HG02938 (cell line): ENCODE results near the gene ATP10B.
"Not testable (repeated sequence)": the region's sequence is repeated elsewhere in the genome, so short reads cannot be mapped to it uniquely, and the experiment has no call there.

Experiments used
- ATAC-seq: cut with Tn5 transposase; IDR thresholded peaks from one replicate; pipeline ENCODE4 v1.9.1; 2021; ENCODE audit warnings: mild to moderate bottlenecking, moderate library complexity; ENCODE audit not compliant: unreplicated experiment

The ATP10B gene

DNA sequence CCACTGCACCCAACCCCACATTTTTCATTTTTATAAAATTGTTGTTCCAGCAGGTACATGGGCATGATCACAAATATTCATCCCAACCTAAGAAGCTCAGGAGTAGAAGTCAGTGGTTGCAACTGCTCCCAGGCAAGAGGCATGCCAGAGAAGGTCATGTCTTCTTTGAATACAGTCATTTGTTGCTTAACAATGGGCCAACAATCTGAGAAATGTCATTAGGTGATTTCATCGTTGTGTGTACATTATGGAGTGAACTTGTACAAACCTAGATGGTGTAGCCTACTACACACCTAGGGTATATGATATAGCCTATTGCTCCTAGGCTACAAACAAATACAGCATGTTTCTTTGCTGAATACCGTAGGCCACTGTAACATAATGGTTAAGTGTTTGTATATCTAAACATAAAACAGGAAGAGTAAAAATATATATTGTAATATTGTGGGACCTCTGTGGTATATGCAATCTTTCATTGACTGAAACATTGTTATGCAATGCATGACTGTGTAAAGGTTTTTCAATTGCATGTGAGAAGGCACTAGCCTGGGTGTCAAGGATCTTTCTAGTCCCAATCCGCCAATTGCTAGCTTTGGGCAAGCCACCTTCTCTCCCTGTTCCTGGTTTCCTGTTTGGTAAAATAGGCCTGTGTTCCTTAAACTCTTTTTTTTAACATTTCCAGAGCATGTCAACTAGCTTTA is 27.6 kb downstream of the ATP10B start:
- ATAC-seq = no peak

DNA sequence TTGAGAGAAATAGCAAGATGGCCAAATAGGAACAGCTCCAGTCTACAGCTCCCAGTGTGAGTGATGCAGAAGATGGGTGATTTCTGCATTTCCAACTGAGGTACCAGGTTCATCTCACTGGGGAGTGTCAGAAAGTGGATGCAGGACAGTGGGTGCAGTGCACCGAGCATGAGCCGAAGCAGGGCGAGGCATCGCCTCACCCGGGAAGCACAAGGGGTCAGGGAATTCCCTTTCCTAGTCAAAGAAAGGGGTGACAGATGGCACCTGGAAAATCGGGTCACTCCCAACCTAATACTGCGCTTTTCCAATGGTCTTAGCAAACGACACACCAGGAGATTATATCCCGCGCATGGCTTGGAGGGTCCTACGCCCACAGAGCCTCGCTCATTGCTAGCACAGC is 39.0 kb downstream of the ATP10B start:
- ATAC-seq = not testable (repeated sequence)

DNA sequence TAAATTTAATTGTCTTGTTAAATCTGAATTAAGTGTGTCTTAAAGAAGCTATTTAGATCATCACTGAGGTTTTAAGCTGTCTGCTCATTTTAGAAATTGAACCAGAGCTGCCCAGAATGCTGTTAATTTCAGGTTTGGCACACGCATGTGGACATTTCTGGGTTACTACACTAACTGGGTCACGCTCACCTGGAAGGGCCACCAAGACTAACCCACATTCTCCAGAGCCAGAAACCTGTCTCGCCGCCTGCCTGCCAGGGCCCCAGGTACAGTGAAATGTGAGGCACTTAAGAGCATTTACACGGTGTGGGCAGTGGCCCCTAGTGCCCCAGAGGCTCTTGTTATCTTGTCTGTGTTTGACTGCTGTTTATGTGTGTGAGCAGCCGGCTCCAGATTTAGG is 46.6 kb downstream of the ATP10B start:
- no peak for ATAC-seq

DNA sequence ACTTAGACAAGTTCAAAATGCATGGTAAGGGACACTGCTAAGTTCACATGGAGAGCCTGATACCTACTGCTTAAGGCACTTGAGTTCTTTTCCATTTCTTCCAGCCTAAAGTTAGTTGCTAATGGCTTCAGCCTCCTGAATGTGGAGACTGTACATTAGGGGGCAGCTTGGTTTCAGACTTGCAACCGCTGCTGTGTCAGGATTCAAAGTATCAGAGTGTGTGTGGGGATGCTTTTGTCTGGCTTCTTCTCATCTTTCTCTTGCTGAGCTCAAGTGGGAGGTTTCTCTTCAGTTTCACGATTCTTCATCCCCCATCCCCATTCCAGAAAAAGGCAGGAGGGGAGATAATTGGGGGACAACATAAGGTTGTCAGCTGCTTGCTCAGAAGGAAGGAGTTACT is 49.4 kb downstream of the ATP10B start:
- no peak for ATAC-seq

DNA sequence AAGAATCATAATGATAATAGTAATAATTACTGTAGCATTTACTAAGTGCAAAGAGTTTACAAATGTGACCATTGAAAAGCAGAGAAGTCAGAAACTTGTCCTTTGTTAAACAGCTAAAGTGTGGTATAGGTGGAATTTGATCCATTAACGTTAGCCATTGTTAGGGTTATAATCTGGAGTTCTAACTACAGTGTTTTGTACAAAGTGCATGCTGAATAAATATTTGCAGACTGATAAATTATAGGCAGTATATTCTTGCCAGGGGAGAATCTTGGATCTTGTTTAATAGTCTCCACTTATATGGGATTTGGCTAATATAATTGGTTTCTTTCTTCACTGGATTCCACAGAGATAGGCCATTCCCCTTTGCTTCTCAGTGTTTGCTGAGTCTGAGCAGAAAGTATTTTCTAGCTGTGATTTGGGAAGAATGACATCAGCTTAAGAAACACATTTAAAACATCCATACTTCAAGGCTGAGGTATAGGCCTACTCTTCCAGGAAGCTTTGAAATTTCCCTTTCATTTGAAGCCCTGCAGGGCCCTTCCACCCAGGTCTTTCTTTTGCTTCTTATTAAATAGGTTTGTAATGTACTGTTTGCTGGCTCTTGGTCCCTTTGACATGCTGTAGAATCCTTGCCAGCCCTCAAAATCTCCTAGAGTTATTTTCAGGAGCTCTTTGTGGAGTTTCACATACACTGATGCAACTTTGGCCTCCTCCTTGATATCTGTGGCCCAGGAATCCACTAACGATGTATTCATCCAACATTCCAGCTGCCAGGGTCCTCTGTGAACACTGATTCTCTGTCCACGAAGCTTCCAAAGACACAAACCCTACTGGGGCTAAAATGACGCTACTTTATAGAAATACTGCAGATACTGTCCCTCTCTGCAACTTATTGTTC is 51.4 kb downstream of the ATP10B start:
- ATAC-seq = no peak

DNA sequence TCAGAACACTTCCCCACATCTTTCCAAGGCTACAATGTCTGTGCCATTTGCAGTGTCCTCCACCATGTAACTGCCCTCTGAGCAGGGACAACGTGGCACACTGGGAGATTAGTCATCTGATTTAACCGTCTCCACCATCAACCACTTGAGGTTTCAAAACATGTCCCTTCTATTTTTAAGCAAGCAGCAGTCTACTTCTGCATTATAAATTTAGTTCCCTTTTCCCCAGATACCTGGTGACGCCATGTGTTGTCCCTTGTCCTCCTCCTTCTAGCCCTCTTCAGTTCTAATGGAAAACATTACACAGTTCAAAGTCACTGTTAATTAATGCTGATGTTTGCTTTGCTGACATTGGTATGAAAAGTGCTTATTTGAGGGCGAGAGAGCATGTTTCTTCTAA is 52.8 kb downstream of the ATP10B start:
- peak; percentile 74 for ATAC-seq

DNA sequence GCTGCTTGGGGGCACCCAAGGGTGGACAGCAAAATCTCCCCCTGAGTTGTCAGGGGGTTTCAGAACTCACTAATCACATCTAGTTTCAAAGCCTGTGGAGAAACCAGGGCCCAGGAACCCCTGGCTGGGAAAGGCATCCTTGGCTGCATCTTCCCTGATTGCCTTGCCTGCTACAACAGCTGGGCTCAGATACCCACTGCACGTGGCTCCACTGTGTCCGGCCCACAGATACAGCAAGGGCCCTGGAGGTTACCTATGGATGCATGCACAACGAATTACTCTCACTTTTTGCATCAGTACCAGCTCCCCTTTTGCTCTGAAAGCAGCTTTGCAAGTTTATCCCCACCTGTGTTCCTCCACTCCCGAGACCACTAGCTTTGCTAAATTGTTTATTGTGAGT is 55.0 kb downstream of the ATP10B start:
- ATAC-seq = no peak

DNA sequence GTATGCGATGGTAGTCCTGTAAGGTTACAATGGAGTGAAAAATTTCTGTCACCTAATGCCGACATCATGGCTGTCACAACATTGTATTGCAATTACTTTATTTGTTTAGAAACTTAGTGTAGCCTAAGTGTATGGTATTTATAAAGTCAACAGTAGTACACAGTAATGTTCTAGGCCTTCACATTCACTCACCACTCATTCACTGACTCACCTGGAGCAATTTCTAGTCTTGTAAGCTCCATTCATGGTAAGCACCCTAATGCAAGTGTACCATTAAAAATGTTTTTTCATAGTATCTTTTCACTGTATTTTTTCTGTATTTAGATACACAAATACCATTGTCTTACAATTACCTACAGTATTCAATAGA is 58.5 kb downstream of the ATP10B start:
- no peak for ATAC-seq

DNA sequence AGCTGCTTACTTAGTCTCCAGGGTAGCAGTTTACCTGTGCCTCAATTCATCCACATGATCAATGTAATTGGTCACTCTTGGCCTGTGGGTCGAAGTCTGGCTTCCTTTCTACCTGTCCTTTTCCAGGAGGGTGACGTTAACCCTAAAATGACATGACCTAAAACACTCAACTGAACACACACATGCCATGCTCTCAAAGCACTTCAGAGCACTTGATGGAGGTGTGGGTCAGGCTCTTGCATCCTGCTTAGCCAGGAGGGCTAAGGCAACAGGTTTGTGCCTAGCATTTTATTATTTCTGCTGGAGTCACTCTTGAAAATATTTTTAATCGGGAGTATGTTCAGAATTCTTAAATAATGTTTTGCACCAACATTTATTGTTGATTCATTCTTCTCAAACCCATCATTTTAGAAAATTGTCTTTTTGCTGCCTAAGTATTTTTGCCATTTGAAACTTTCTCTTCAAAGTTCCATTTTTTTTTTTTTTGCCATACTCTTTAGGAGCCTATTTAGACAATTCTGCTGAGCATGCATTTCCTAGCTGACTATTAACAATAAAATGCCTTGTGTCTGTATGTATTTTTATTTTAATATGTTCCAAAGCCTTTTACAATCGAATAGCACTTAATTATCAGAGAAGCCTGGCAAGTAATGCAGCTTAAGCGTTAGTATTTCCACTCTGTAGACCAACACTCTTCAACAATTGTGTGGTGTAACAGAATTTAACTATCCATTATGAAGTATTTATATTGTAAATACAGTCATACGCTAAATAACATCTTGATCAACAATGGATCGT is 59.1 kb downstream of the ATP10B start:
- ATAC-seq = no peak

DNA sequence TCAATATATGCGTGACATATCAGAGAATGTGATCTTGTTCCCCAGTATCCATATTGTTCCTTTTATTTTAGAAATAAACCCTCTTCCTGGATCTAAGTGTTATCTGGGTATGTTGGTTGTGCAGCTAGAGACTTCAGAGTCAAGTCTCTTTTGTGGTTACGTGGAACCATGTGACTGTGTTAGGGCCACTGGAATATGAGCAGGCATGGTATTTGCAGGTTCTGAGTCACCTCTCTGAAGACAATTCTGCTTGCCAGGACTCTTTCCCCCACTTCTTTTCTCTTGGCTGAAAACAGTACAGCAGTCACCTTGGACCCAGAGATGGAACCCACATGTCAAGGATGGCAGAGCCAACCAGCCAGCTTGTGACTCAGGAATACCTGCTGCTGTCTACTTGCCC is 59.7 kb downstream of the ATP10B start:
- ATAC-seq = no peak

DNA sequence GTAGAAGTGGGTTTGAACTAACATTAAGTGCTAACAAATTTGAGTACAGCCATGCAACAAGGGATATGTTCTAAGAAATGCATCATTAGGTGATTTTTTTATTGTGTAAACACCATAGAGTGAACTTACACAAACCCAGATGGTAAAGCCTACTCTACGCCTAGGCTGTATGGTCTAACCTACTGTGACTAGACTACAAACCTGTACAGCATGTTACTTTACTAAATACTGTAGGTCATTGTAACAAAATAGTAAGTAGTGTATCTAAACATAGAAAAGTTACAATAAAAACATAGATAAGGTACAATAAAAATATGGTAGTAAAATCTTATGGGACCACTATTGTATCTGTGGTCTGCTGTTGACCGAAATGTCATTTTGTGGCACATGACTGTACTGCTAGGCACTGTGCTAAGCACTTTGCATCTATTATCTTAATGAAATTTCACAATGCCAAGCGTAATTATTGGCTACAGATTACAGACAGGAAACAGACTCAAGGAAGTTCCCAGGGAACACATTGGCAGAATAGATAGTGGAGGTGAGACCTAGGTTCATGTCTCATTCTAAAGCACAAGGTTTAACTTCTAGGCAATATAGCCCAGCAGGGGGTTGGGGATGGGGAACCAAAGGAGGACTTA is 62.7 kb downstream of the ATP10B start:
- ATAC-seq = no peak

DNA sequence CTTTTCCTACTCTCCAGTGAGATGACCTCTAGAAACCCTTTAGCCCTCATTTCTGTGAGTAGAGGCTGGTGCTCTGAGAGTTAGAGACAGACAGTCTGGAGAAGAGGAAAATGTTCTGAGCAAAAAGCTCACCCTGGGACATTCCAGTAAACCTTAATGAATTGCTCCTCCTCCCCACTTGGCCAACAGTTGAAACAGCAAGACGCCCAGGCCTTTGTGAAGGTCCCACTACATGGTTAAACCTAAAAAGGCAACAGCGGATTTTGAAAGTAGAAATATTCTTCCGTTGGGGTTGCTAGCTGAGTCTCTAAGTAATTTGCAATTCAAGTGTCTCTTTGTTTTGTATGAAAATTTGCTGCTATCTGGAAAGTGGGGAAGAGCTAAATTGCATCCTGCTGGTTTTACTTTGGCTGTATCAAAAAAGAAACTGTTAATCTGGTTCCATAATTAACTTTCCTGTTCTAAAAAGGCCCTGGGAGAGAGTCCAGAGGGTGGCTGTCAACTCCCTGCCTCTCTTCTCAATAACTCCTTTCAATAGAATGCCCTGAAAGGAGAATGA is 63.8 kb downstream of the ATP10B start:
- ATAC-seq = no peak

DNA sequence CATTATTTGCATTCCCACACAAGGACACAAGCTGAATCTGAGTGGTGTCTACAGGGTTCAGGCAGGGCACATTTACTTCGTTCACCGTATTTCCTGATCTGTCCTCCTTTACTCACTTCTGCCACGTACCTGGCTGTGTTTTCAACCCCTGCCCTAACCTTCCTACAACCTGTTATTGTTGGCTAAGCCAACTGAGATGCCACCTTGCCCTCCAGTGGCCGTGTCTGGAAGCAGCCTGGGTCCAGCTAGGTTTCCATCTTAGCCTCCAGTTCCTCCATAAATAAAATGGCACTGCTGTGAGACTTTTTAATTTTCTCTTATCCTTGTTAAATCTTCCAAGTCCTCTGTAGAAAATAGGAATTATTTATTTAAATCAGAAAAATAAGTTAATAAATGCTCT is 64.8 kb downstream of the ATP10B start:
- ATAC-seq = no peak

DNA sequence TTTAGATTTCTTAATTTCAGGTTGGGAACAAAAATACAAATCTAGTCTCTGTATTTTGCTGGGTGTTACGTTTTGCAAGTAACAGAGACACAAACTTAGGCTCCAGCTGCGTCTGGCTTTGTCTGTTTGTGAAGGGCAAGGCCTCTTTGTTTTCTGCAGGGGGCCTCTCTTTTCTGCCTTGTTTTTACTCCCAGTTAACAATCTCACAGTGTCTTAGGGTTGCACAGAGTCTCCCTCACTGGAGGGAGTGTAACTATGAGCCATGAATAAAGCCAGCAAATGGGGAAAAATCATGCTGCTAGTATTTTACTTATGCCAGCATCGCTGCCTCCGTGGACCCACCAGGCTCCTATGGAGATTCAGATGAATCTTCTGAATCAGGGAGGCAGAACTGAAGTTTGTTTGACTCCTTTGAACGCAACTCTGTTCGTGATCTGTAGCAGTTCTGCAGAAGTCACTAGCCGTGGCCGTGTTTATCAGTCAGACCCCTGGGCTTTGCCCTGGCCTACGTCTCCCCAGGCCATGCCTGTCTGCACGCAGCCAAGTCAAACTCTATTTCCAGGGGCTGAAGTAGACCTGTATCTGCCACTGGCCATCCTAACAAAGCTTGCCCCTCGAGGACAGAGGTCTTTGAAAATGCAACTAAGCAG is 77.2 kb downstream of the ATP10B start:
- no peak for ATAC-seq

DNA sequence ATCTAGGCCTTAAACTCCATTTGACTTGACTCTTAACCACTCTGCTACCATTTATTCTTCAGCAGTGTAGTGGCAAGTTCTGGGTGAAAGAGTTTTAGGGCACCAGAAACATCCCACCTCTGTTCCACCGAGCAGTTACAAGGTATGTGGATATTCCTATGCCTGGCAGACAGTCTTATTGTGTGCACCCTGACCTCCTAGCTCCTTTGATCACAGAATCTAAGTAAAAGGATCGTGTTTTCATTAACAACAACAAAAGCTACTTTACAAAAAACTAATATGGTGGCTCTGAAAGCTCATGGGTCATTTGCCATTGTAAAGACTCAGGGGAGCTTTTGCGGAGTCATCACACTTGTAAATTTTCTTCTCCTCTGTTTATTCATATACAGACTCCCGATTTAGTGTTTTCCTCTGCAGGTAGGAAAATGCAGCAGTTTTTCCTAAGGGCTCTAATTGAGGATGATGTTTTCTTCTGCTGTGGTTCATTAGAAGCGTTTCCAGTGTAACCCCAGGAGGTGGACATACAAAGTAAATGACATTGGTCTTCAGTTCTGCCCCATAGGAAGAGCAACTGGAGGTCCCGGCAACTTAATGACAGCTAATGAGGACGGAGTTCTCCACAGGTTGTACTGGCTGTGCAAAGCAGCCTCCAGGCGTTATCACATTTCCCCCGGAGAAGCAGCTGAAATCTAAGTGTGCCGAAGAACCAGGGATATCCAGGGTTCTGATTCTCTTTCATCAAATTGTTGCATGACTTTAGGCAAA is 78.2 kb downstream of the ATP10B start:
- no peak for ATAC-seq

DNA sequence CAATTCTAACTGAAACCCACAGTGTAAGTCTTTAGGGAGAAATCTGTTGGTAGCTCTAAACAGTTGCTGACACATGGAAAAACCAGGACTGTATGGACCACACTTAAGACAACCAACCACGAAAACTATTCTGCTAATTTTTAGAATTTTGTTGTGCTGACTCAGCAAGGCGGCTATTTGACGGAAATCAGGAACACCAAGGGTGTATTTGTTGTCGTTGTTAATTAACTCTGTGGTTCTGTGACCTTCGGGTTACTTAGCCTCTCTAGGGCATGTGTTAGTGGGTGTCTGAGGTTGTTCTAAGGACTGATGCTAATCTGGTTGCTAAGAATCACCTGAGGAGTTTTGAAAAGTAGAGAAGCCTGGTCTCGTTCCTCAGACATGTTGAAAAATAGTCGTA is 79.2 kb downstream of the ATP10B start:
- ATAC-seq = no peak

DNA sequence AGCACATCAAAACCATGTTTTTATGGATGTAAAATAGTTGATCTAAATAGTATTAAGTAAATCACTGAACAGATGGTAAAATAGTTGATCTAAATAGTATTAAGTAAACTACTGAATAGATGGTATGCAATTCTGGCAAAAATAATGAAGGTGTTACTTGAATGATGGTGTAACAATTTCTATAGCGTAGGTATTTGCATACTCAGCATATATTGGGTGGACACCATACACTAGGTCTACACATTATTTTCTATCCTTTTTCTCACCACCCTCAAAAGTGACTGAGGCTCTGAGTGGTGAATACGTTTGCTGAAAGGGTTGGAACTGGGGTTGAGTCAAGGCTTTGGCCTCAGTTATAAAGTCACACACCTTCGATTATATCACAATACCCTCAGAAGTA is 81.3 kb downstream of the ATP10B start:
- ATAC-seq = no peak

DNA sequence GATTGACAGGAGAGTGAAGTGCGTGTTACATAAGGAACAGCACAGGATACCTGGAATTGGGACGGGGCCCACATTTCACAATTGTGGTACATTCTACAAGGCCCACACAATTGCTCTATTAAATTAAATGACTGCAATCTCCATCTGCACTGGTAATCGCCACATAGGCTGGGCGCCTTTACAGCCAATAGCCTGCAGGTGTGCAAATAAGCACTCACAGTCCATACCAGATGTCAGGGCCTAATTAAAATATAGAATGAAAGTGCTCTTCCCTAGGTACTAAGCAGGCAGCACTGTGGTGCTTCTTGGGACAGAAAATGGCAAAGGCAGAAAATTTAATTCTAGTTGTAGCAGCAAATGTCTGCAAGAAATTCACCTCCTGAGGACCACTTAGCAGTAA is 82.7 kb downstream of the ATP10B start:
- no peak for ATAC-seq

DNA sequence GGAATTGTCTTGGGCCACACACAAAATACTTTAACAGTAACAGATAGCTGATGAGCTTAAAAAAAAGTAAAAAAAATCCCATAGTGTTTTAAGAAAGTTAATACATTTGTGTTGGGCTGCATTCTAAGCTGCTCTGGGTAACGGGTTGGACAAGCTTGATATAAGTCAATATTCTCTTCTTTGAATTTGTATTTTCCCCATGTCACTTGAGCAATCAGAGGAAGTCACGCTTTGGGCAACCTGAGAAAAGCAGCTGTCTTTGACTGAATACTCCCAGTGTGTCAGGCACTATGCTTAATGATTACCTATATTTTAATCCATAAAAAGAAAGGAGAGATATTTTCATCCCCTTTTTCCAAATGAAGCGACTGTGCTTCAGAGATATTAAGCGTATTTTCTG is 84.9 kb downstream of the ATP10B start:
- no peak for ATAC-seq

DNA sequence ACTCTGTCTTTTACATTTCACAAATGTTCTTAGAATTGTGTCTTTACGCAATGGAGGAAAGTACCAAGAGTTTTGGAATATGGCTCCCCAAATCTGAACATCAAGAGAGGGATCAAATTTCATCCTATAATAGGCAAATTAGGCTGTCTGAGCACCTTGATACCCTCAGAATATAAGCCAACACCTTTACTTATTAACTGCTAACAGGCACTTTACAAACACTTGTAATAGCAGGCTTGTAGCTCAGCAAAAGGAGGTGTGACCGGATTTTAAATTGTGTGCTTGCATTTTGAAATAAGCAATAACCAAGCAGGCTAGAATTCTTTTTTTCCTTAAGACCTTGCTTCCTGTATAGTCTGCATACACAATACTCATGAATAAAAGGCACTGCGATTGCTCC is 92.0 kb downstream of the ATP10B start:
- no peak for ATAC-seq
